ENCODE data around the gene YPEL2. TPM values are rescaled to one million over a fixed set of nuclear protein-coding genes. Genes with fewer than 3 reads are reported as not detected.

Gene YPEL2
- total RNA-seq, 1 donor from 2014 or later = 52.1 TPM

GRCh38 chr17:59357219-59357697 is 25.8 kb downstream of the YPEL2 start:
- DNase-seq (ENCODE audit: low spot score) = no peak
- Mint-ChIP-seq H3K36me3 (ENCODE audit: low read depth) (peaks cover 38% of the 10 kb centered on the region), H3K9me3 (ENCODE audit: low read depth) (no peaks in the 10 kb centered on the region), H3K4me1 (ENCODE audit: low read depth) (peaks cover 92% of the 10 kb centered on the region), H3K27me3 (ENCODE audit: low read depth) (no peaks in the 10 kb centered on the region), H3K27ac (ENCODE audit: unreplicated experiment) (peak overlapping the region; percentile 88), H3K4me3 (ENCODE audit: unreplicated experiment) (peak overlapping the region; percentile 7)
- no peak for TF ChIP-seq CTCF (IDR thresholded peaks at IDR 0.05)

GRCh38 chr17:59357929-59358328 is 26.5 kb downstream of the YPEL2 start:
- peak overlapping the region; percentile 88 for H3K27ac Mint-ChIP-seq (ENCODE audit: unreplicated experiment)
- TF ChIP-seq CTCF (IDR thresholded peaks at IDR 0.05) = no peak
- peaks cover 38% of the 10 kb centered on the region for H3K36me3 Mint-ChIP-seq (ENCODE audit: low read depth)
- no peak for DNase-seq (ENCODE audit: low spot score)
- H3K4me1 Mint-ChIP-seq (ENCODE audit: low read depth) = peaks cover 92% of the 10 kb centered on the region
- peak overlapping the region; percentile 7 for H3K4me3 Mint-ChIP-seq (ENCODE audit: unreplicated experiment)
- H3K9me3 Mint-ChIP-seq (ENCODE audit: low read depth) = no peaks in the 10 kb centered on the region
- no peaks in the 10 kb centered on the region for H3K27me3 Mint-ChIP-seq (ENCODE audit: low read depth)

- peaks cover 85% of the 10 kb centered on the region for H3K4me1 Mint-ChIP-seq (ENCODE audit: low read depth)
- TF ChIP-seq CTCF (IDR thresholded peaks at IDR 0.05) = no peak
- H3K4me3 Mint-ChIP-seq (ENCODE audit: unreplicated experiment) = no peak overlapping the region
- H3K9me3 Mint-ChIP-seq (ENCODE audit: low read depth) = no peaks in the 10 kb centered on the region
- H3K27me3 Mint-ChIP-seq (ENCODE audit: low read depth) = no peaks in the 10 kb centered on the region
- DNase-seq (ENCODE audit: low spot score) = no peak
- peak overlapping the region; percentile 88 for H3K27ac Mint-ChIP-seq (ENCODE audit: unreplicated experiment)
- peaks cover 15% of the 10 kb centered on the region for H3K36me3 Mint-ChIP-seq (ENCODE audit: low read depth)
These were observed 29.9 kb downstream of the YPEL2 start for GRCh38 chr17:59361386-59361785.

- DNase-seq (ENCODE audit: low spot score) = no peak
- H3K9me3 Mint-ChIP-seq (ENCODE audit: low read depth) = no peaks in the 10 kb centered on the region
- peak overlapping the region; percentile 3 for H3K4me3 Mint-ChIP-seq (ENCODE audit: unreplicated experiment)
- H3K27me3 Mint-ChIP-seq (ENCODE audit: low read depth) = no peaks in the 10 kb centered on the region
- peaks cover 13% of the 10 kb centered on the region for H3K36me3 Mint-ChIP-seq (ENCODE audit: low read depth)
- H3K4me1 Mint-ChIP-seq (ENCODE audit: low read depth) = peaks cover 85% of the 10 kb centered on the region
- peak overlapping the region; percentile 88 for H3K27ac Mint-ChIP-seq (ENCODE audit: unreplicated experiment)
- peak; percentile 22 for TF ChIP-seq CTCF (IDR thresholded peaks at IDR 0.05)
These were observed 30.7 kb downstream of the YPEL2 start for GRCh38 chr17:59361916-59362810.

GRCh38 chr17:59362811-59363205 is 31.4 kb downstream of the YPEL2 start:
- peaks cover 13% of the 10 kb centered on the region for H3K36me3 Mint-ChIP-seq (ENCODE audit: low read depth)
- DNase-seq (ENCODE audit: low spot score) = no peak
- no peaks in the 10 kb centered on the region for H3K27me3 Mint-ChIP-seq (ENCODE audit: low read depth)
- peak overlapping the region; percentile 3 for H3K4me3 Mint-ChIP-seq (ENCODE audit: unreplicated experiment)
- no peak for TF ChIP-seq CTCF (IDR thresholded peaks at IDR 0.05)
- H3K4me1 Mint-ChIP-seq (ENCODE audit: low read depth) = peaks cover 85% of the 10 kb centered on the region
- H3K27ac Mint-ChIP-seq (ENCODE audit: unreplicated experiment) = peak overlapping the region; percentile 88
- H3K9me3 Mint-ChIP-seq (ENCODE audit: low read depth) = no peaks in the 10 kb centered on the region
